Urothelium cell line (cell line): ENCODE results near the gene ZNF536.

Experiments
- DNase-seq: peaks from one replicate; pipeline ENCODE4 v3.0.0; 2011; ENCODE audit warnings: low spot score, mixed read lengths
- FAIRE-seq: peaks from 2 replicates; lab custom pipeline; 2011; peaks lifted over from hg19 to GRCh38; lab: Jason Lieb, UNC

ZNF536 gene

GRCh38 chr19:30590596-30591229 is 218.5 kb downstream of the ZNF536 start:
- FAIRE-seq, result no peak
- no peak for DNase-seq

DNA sequence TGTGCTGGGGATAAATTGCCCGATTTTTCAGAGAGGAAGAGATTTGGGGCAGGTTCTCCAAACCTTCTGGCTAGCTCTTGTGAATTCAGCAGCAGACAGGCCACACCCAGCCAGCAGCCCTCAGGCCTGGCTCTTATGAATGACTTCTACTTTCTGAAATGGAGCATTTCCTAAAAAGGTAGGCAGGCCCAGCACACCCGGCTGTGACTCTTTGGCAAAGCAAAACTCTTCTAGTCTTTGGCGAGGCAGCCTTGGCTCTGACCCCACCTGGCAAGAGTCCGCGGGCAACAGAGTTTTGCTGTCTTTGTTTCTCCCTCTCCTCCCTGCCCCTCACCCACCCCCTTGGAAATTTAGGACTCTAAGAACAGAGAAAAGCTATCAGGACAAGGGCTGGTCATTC is 221.2 kb downstream of the ZNF536 start:
- no peak for DNase-seq
- no peak for FAIRE-seq

DNA sequence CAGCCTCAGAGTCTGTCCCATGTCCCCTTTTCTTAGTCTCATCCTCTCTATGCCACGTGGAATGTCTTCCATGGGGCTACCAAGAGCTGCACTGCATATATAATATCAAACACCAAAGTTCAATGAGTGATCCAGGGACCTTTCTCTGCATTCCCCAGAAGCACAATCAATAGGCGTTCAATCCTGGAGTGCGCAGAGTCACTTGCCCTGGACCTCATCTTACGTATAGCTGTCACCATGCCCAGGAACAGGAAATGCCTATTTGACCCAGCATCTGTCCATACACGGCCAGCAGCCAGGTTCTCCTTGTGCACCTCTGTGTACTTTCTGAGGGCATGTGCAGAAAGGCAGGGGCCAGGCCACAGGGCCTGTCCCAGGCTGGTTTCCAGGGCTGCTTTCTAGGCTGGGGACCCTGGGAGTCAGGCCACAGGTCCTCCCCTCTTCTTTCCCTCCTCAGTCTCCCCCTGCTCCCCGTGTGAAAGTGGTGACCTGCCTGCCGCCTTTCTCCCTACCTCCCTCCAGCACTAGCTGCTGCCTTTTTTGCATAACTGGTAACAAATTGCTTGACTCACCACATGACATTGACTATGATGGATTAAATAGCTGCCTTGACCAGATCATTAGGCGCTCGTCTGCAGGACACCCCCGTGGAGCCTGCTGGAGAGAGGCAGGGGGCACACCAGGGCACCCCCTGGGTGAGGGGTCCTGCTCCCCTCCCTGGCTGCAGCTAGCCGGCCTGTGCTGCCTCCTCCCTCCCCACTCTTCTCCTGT is 222.0 kb downstream of the ZNF536 start:
- no peak for DNase-seq
- no peak for FAIRE-seq

DNA sequence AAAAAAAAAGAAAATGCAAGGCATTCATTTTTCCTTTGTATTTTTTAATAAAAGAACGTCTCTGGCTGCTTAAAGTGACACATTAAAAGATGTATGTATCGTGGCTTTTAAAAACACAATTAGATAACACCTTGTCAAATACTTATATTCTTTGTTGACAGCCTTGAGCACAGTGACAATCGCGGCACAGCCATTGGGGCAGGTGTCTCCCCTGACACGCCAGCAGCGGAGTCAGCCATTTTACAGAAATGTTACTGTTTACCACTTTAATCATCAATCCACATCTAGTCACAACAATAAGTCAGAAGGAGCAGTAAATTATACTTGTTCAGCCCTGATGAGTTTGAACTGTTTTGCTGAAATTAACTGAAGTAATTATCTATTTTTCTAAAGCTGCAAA is 224.1 kb downstream of the ZNF536 start:
- DNase-seq, result no peak
- no peak for FAIRE-seq

GRCh38 chr19:30596813-30597399 is 224.7 kb downstream of the ZNF536 start:
- no peak for DNase-seq

DNA sequence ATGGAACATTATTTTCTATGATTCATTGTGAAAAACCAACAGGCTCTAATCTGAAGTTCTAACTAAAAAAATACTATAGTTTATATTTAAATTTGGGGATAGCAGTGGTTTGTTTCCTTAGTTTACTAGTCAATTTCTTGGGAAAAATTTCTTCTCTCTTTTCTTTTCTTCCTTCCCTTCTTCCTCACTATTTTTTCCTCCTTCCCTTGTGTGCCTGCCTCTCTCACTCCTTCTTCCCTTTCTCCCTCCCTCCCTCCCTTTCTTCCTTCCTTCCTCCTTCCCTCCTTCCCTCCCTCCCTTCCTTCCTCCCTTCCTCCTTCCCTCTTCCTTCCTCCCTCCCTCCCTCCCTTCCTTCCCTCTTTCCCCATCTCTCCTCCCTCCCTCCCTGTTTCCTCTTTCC is 226.5 kb downstream of the ZNF536 start:
- DNase-seq, result no peak
- no peak for FAIRE-seq

More at GRCh38 chr19:30596813-30597399, 224.7 kb downstream of the ZNF536 start:
- no peak for FAIRE-seq

DNA sequence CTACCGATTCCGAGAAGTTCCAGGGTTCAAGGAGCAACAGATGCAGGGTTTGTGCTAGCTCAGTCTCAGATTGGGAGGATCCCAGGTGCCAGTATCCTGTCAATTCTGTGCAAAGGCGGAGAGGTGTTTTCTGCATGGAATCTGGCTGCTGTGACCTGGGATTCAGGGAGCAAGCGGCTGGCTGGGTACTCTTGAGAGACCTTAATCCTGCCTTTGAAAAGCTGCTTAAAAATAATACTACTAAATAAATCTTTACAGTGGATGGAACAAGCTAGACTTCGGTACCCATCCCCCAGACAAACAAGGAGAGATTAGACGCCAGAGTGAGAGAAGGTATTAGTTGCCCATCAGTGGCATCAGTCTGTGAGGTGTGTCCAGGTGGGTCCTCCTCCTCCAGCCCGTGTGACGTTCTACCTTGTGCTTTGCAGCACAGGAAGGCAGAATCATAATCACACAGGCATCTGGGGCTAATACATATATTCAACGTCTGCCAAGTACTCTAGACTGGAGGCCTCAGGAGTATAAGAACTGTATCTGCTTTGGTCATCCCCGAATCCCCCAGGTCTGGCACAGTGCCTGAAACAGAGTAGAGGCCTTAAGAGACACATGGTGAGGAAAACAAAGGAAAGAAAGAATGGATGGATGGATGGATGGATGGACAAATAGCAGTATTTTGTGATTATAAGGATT is 230.6 kb downstream of the ZNF536 start:
- no peak for FAIRE-seq
- DNase-seq, result no peak

- FAIRE-seq, result no peak
- no peak for DNase-seq
Measured at GRCh38 chr19:30604657-30605056, 232.5 kb downstream of the ZNF536 start.

- DNase-seq (no peak), FAIRE-seq (no peak)
Measured at GRCh38 chr19:30605333-30605732, 233.1 kb downstream of the ZNF536 start.

GRCh38 chr19:30606114-30607050 is 234.2 kb downstream of the ZNF536 start:
- FAIRE-seq, result no peak

More at GRCh38 chr19:30606114-30607050, 234.2 kb downstream of the ZNF536 start:
- DNase-seq, result no peak
